ENCODE results near the gene ABCC9.

Gene ABCC9

DNA sequence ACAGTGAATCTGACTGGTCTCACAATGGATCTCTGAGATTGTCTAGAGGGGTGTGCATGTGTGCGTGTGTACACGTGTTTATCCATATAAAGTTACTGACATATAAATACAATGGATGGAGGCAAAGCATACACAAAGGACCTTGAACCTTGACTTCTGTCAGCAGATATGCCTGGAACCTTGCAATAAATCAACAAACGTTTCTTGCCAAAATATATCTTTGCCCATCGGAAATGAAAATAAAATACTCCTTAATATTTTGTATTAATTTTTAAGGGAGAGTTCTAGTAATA is 114.7 kb downstream of the ABCC9 start:
- Histone ChIP-seq H3K4me3 (IDR thresholded peaks at IDR 0.05; ENCODE audit: insufficient read depth, low read depth, low read length) (no peak overlapping the region), H2AFZ (ENCODE audit: low read depth) (no peak overlapping the region), H3K27ac (no peak overlapping the region), H3K79me2 (ENCODE audit: insufficient read depth, low read depth) (no peaks in the 10 kb centered on the region), H3K27me3 (ENCODE audit: insufficient read depth, low read depth) (no peaks in the 10 kb centered on the region), H3K9ac (no peak overlapping the region), H4K20me1 (ENCODE audit: insufficient read depth) (no peaks in the 10 kb centered on the region), H3K4me1 (ENCODE audit: low read depth, poor library complexity, severe bottlenecking) (no peaks in the 10 kb centered on the region), H3K36me3 (ENCODE audit: insufficient read depth) (no peaks in the 10 kb centered on the region), H3K4me2 (no peak overlapping the region)
- TF ChIP-seq, protein P1, sequence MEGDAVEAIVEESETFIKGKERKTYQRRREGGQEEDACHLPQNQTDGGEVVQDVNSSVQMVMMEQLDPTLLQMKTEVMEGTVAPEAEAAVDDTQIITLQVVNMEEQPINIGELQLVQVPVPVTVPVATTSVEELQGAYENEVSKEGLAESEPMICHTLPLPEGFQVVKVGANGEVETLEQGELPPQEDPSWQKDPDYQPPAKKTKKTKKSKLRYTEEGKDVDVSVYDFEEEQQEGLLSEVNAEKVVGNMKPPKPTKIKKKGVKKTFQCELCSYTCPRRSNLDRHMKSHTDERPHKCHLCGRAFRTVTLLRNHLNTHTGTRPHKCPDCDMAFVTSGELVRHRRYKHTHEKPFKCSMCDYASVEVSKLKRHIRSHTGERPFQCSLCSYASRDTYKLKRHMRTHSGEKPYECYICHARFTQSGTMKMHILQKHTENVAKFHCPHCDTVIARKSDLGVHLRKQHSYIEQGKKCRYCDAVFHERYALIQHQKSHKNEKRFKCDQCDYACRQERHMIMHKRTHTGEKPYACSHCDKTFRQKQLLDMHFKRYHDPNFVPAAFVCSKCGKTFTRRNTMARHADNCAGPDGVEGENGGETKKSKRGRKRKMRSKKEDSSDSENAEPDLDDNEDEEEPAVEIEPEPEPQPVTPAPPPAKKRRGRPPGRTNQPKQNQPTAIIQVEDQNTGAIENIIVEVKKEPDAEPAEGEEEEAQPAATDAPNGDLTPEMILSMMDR (conservative IDR thresholded peaks at IDR 0.05; ENCODE audit: low read depth, low read length) = no peak

DNA sequence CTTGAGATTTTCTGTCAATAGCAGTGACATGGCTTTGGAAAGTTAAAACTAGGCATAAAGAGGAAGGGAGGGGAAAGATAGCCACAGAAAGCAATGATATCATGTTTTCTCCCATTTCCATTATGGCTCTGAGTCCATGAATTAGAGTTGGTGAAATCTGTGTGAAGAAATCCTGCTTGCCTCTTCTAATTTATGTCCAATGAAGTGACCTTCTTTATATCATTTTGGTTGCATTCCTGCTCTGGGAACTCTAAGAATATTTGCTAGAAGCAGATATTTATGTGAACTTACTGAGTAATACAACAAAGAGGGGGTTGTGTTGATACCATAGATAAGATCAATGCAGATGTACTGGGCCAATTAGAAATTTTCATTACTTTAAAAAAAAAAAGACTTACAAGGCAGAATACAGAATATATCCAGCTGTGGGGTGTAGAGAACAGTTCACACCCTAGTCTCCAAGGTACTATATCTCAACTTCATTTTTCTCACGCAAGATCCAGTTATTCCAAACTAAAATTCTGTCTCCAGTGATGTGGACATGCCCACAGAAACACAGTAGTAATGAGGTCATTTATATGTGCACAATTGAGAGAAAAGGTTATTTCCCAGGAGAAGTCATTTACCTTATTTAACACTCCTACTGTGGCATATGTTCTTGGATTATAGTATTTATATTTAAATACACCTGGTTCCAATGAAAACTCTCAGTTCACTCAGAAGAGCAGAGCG is 115.2 kb downstream of the ABCC9 start:
- Histone ChIP-seq H3K9ac (no peak overlapping the region), H3K4me1 (ENCODE audit: low read depth, poor library complexity, severe bottlenecking) (no peaks in the 10 kb centered on the region), H3K4me2 (no peak overlapping the region), H3K36me3 (ENCODE audit: insufficient read depth) (no peaks in the 10 kb centered on the region), H2AFZ (ENCODE audit: low read depth) (no peak overlapping the region), H3K4me3 (IDR thresholded peaks at IDR 0.05; ENCODE audit: insufficient read depth, low read depth, low read length) (no peak overlapping the region), H4K20me1 (ENCODE audit: insufficient read depth) (no peaks in the 10 kb centered on the region), H3K79me2 (ENCODE audit: insufficient read depth, low read depth) (no peaks in the 10 kb centered on the region), H3K27ac (no peak overlapping the region), H3K27me3 (ENCODE audit: insufficient read depth, low read depth) (no peaks in the 10 kb centered on the region)
- TF ChIP-seq, protein P1 (conservative IDR thresholded peaks at IDR 0.05; ENCODE audit: low read depth, low read length) = no peak

DNA sequence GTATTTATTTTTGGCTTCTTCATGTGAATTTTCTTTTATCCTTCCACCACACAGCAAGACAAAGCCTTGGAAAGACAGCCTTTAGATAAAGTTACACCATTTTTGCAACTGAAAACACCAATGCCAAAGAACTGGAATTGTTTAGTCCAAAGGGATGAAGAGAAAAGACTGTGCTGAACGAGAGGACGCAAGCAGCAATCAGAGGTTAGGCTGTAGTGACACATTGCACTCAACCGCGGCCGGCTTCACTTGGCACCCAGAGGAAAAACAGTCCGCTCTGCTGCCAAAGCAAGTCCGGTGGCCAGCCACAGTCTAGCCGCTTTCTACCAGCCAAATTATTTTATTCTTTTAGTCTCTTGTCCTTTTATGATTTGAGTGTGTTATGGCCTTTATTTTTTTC is 117.6 kb downstream of the ABCC9 start:
- Histone ChIP-seq H3K27me3 (ENCODE audit: insufficient read depth, low read depth) (no peaks in the 10 kb centered on the region), H3K79me2 (ENCODE audit: insufficient read depth, low read depth) (no peaks in the 10 kb centered on the region), H3K36me3 (ENCODE audit: insufficient read depth) (no peaks in the 10 kb centered on the region), H3K9ac (no peak overlapping the region), H3K4me2 (no peak overlapping the region), H3K4me3 (IDR thresholded peaks at IDR 0.05; ENCODE audit: insufficient read depth, low read depth, low read length) (no peak overlapping the region), H2AFZ (ENCODE audit: low read depth) (no peak overlapping the region), H3K4me1 (ENCODE audit: low read depth, poor library complexity, severe bottlenecking) (no peaks in the 10 kb centered on the region), H4K20me1 (ENCODE audit: insufficient read depth) (no peaks in the 10 kb centered on the region), H3K27ac (no peak overlapping the region)
- TF ChIP-seq, protein P1 (conservative IDR thresholded peaks at IDR 0.05; ENCODE audit: low read depth, low read length) = no peak

DNA sequence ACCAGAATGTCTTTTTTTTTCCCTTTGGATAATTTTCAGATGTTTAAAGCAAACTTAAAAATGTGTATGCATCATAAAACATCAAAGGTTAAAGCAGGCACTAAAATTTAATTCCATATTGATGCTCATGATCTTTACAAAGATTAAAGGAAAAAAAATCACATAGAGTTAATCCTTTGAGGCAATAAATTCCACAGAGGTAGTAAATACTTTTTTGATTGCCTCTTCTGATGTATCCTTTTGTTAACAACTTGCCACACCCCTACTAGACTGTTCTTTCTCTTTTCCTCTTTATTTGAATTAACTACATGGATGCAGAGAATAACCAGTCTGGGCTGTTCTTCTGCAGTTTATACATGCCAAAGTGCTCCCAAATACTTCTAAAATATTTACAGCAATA is 121.5 kb downstream of the ABCC9 start:
- no peak overlapping the region for H3K9ac ChIP-seq
- no peaks in the 10 kb centered on the region for H4K20me1 ChIP-seq (ENCODE audit: insufficient read depth)
- no peak overlapping the region for H2AFZ ChIP-seq (ENCODE audit: low read depth)
- no peak overlapping the region for H3K4me3 ChIP-seq (IDR thresholded peaks at IDR 0.05; ENCODE audit: insufficient read depth, low read depth, low read length)
- H3K27me3 ChIP-seq (ENCODE audit: insufficient read depth, low read depth) = no peaks in the 10 kb centered on the region
- no peak overlapping the region for H3K27ac ChIP-seq
- no peaks in the 10 kb centered on the region for H3K79me2 ChIP-seq (ENCODE audit: insufficient read depth, low read depth)
- H3K4me1 ChIP-seq (ENCODE audit: low read depth, poor library complexity, severe bottlenecking) = no peaks in the 10 kb centered on the region
- no peak overlapping the region for H3K4me2 ChIP-seq
- TF ChIP-seq, protein P1 (conservative IDR thresholded peaks at IDR 0.05; ENCODE audit: low read depth, low read length) = no peak
- no peaks in the 10 kb centered on the region for H3K36me3 ChIP-seq (ENCODE audit: insufficient read depth)

Data from KMS-11 (cell line).